Measurements from ENCODE around the gene MAN1A2. TPM values are rescaled to one million over a fixed set of nuclear protein-coding genes. Genes with fewer than 3 reads are reported as not detected.

Gene MAN1A2
- total RNA-seq, 1 experiment from 2014 or later = 28.7 TPM

- Histone ChIP-seq H3K36me3 (ENCODE audit: control insufficient read depth, insufficient read depth, low read length) (no peaks in the 10 kb centered on the region; the same call in 1 of the 2 replicates), H3K27me3 (ENCODE audit: control insufficient read depth, insufficient read depth, low read length) (no peaks in the 10 kb centered on the region), H3K4me1 (ENCODE audit: control insufficient read depth, insufficient read depth, low read length) (peaks cover 5% of the 10 kb centered on the region), H3K4me3 (ENCODE audit: low read depth in 2 of 2, low read length in 2 of 2) (peak overlapping the region; percentile 81 to 93), H3K9me3 (ENCODE audit: control insufficient read depth, insufficient read depth, low read depth, low read length) (no peaks in the 10 kb centered on the region), H3K27ac (ENCODE audit: low read length) (peak overlapping the region; percentile 89)
- intact Hi-C loops (cut with micrococcal nuclease; ENCODE audit: unreplicated experiment) (no loop called here), in situ Hi-C loops (cut with HindIII; ENCODE audit: low pct_unique_long_range_greater_than_20kb, low sequenced_read_pairs) (no loop called here)
- BruUV-seq (replicated peaks) = no TSS peak
- ChIA-PET CTCF (no interaction called here), POLR2A (no interaction called here)
- DNase-seq (ENCODE audit: low read depth, low spot score) = no peak
- TF ChIP-seq TCF7L2 (IDR thresholded peaks at IDR 0.05; ENCODE audit: low read depth, low read length) (no peak), CTCF (IDR thresholded peaks at IDR 0.05) (no peak), REST (IDR thresholded peaks at IDR 0.05; ENCODE audit: insufficient read depth in 1 of 2, low read depth in 2 of 2, low read length in 1 of 2) (no peak), POLR2AphosphoS5 (IDR thresholded peaks at IDR 0.05; ENCODE audit: low read depth, low read length) (no peak), SIN3A (IDR thresholded peaks at IDR 0.05; ENCODE audit: borderline replicate concordance, insufficient read depth, low read depth, low read length) (no peak)
- no peak for ATAC-seq
Measured at GRCh38 chr1:117365350-117366176, 1.7 kb upstream of the MAN1A2 start.

- intact Hi-C loops (cut with micrococcal nuclease; ENCODE audit: unreplicated experiment) = no loop called here
- H3K9me3 ChIP-seq (ENCODE audit: control insufficient read depth, insufficient read depth, low read depth, low read length) = no peaks in the 10 kb centered on the region
- H3K27ac ChIP-seq (ENCODE audit: low read length) = peak overlapping the region; percentile 89
- no peaks in the 10 kb centered on the region for H3K27me3 ChIP-seq (ENCODE audit: control insufficient read depth, insufficient read depth, low read length)
- no peaks in the 10 kb centered on the region; the same call in 1 of the 2 replicates for H3K36me3 ChIP-seq (ENCODE audit: control insufficient read depth, insufficient read depth, low read length)
- TF ChIP-seq POLR2AphosphoS5 (IDR thresholded peaks at IDR 0.05; ENCODE audit: low read depth, low read length) (0 out of 2 replicates have a peak, but pooled peaks have one; percentile 15), REST (IDR thresholded peaks at IDR 0.05; ENCODE audit: insufficient read depth in 1 of 2, low read depth in 2 of 2, low read length in 1 of 2) (no peak)
- ATAC-seq (peak; percentile 82), DNase-seq (ENCODE audit: low read depth, low spot score) (no peak)
- POLR2A ChIA-PET = no interaction called here
- CTCF ChIA-PET = no interaction called here
- TSS peak; percentile 90 for BruUV-seq (replicated peaks)
- peaks cover 9% of the 10 kb centered on the region for H3K4me1 ChIP-seq (ENCODE audit: control insufficient read depth, insufficient read depth, low read length)
- H3K4me3 ChIP-seq (ENCODE audit: low read depth in 2 of 2, low read length in 2 of 2) = peak overlapping the region; percentile 81 to 93
- in situ Hi-C loops (cut with HindIII; ENCODE audit: low pct_unique_long_range_greater_than_20kb, low sequenced_read_pairs) = no loop called here
Measured at GRCh38 chr1:117366177-117367045, 838 bp upstream of the MAN1A2 start.

Data from Panc1 (cell line).